ENCODE results near the gene GGNBP2.

DNA sequence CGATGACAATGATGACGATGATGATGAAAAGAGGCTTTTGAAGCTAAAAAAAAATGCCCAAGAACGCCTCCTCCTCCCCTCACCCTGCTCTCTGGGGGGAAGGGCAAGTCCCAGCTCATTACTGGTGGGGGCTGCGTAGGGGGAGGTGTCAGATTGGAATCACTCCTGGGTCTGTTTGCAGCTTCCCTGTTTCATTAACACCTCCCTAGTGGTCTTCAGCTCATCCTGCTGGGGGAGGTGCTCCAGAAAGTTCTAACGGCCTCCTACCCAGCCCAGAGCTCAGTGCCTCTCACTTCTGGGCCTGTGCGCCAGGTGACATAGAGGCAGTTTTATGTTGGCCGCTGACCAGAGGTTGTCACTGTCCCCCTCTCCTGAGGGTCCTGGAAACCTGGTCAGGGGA lies 69.4 kb downstream of the GGNBP2 start:
- TF ChIP-seq, protein P1, sequence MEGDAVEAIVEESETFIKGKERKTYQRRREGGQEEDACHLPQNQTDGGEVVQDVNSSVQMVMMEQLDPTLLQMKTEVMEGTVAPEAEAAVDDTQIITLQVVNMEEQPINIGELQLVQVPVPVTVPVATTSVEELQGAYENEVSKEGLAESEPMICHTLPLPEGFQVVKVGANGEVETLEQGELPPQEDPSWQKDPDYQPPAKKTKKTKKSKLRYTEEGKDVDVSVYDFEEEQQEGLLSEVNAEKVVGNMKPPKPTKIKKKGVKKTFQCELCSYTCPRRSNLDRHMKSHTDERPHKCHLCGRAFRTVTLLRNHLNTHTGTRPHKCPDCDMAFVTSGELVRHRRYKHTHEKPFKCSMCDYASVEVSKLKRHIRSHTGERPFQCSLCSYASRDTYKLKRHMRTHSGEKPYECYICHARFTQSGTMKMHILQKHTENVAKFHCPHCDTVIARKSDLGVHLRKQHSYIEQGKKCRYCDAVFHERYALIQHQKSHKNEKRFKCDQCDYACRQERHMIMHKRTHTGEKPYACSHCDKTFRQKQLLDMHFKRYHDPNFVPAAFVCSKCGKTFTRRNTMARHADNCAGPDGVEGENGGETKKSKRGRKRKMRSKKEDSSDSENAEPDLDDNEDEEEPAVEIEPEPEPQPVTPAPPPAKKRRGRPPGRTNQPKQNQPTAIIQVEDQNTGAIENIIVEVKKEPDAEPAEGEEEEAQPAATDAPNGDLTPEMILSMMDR (IDR thresholded peaks at IDR 0.05; ENCODE audit: low read depth, low read length, poor library complexity, severe bottlenecking) = no peak
- TF ChIP-seq EZH2phosphoT487 (IDR thresholded peaks at IDR 0.05; ENCODE audit: borderline replicate concordance, low read length) = no peak

All from DOHH2 (cell line).